Measurements from ENCODE around the gene DCX.

Gene DCX

GRCh38 chrX:111308039-111308438 is 104.0 kb downstream of the DCX start:
- no peak for DNase-seq (ENCODE audit: low spot score)

GRCh38 chrX:111302284-111302683 is 109.7 kb downstream of the DCX start:
- DNase-seq (ENCODE audit: low spot score): no peak

DNA sequence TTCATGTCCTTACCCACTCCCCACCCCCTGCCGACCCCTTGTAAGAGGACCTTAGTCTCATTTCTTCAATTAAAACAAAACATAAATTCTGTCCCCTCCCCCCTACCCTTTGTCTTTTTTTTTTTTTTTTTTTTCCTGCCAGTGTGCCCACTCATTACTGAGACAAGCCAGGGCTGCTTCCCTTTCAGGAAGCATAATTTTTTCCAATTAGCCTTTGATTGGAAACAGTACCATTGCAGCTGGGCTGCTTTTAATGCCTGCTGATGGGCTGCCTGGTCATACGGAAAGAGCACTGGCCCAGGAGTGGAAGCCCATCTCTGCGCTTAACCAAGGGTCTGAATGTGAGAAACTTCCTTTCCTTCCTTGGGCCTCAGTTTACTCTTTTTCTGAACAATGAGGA is 123.2 kb downstream of the DCX start:
- no peak for DNase-seq (ENCODE audit: low spot score)

DNA sequence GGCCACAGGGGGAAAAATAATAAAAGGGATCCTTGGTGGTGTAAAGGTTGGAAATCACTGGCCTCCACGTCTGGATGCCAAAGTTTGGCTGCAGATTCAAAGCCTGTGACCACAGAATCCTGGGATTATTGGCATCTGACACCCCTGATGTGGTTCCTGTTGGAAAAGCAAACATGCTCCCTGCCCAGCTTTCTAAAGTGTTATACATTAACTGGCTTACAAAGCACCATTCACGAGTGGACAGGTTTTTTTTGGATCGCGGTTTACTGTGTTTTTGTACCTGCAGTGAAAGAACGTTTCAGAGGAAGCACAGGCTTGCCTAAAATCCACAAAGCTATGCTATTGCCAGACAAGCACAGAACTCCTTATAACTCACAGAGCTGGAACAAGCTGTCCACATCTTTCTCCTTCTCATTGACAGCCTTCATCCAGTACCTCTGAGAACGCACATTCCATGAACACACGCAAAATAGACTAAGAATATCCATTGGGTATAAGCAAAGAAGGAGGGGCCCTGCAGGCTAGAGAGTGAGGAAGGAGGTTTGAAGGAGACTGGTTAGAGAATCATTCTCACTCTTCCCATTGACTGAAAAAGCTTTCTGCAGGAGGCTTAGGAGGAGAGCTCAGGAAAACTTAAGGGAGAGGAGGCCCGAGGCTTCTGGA is 127.2 kb downstream of the DCX start:
- no peak for DNase-seq (ENCODE audit: low spot score)

DNA sequence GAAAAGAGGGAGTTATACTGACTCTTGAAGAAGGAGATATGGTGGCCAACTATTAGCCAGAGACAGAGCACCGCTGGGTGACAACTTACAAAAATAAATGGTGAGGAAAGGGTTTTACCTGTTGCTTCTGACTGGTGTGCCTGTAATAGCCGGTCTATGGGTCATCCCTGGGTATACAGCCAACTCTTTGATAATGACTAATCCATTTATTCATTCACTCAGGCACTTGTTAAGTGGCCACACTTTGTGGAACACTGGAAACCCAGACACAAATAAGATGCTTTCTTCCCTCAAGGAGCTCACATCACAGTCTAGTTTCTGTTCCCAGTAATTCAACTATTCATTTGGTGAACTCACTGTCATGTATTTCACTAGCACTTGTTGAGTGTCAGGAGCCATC is 128.5 kb downstream of the DCX start:
- DNase-seq (ENCODE audit: low spot score): no peak

DNA sequence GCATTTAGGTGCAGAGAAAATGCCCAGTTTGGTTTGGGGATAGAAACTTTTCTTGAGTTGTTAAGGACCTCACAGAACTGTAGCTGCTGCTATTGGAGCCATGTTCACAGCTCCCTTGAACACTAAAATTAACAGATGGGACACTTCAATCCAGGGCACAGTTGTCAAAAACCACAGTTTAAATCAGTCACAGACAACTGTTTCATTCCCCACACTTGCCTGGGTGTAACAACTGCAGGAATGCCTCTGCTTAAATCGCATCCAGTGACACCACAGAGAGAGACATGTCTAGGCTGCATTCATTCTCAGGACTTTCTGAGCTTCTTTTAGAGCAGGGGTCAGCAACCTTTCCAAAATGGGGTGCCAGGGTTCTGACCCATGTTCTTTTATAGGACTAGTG is 129.0 kb downstream of the DCX start:
- DNase-seq (ENCODE audit: low spot score): no peak

DNA sequence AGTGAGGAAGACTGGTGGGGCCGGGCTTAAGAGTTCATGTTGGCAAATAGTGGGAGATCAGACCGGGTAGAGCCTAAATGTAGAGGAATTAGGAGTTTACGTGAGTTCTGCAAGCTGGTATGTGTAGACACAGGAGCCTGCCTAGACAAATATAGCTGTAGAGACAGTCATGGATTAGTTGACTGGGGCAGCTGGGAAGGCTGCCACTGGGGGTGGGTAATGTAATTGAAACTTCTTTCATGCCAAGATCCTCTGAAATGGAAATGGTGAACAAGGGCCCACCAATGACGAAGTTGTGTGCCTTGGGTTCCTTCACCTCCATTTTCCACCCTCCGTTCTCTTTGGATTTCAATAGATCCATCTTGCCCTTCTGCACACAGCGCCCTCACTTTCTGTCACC is 129.9 kb downstream of the DCX start:
- DNase-seq (ENCODE audit: low spot score): no peak

- no peak for DNase-seq (ENCODE audit: low spot score)
Observed at GRCh38 chrX:111270339-111270738, 141.7 kb downstream of the DCX start, which contains the start of gene CAPN6. CAPN6 (minus strand) TSS chrX:111270483; CDS start chrX:111263936, 6,547 bp downstream.

GRCh38 chrX:111268506-111268905 is 143.5 kb downstream of the DCX start:
- no peak for DNase-seq (ENCODE audit: low spot score)

GRCh38 chrX:111265486-111265885 is 146.5 kb downstream of the DCX start:
- no peak for DNase-seq (ENCODE audit: low spot score)

DNA sequence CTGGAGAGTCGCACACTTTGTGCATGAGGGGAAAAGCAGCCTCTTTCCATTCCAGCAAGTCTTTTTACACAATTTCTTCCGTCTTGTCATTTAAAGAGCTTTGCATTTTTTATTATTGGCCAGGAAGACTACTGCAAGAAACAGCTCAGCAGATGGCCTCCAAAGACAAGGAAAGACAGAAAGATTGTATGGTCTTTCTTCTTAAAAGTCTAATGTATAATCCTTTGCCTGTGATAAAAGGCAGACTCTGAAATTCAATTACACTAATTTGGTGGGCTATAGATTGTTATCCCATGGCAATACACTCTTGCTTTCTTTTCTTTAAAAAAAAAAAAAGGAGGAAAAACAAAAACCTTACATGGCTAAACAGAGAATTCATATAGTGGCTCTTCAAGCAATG is 147.6 kb downstream of the DCX start:
- DNase-seq (ENCODE audit: low spot score): no peak

GRCh38 chrX:111262086-111262485 is 149.9 kb downstream of the DCX start:
- no peak for DNase-seq (ENCODE audit: low spot score)

DNA sequence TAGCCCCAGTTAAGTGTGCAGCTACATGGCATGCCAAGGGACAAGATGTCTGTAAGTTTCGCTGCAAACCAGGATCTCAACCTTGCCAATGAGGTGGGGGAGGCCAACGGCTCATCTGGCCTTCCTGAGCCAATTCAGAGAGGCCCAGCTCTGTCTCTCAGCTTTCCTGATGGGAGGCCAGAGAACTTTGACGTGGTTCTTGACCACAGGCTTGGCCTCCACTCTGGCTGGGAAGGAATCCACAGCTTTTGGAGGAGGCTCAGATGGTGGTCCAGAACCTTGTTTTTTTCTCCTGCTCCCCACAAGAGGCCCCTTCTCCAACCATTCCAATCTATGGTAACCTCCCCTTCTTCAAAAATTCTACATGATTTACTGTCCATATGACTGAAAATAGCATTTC is 151.5 kb downstream of the DCX start:
- no peak for DNase-seq (ENCODE audit: low spot score)

DNA sequence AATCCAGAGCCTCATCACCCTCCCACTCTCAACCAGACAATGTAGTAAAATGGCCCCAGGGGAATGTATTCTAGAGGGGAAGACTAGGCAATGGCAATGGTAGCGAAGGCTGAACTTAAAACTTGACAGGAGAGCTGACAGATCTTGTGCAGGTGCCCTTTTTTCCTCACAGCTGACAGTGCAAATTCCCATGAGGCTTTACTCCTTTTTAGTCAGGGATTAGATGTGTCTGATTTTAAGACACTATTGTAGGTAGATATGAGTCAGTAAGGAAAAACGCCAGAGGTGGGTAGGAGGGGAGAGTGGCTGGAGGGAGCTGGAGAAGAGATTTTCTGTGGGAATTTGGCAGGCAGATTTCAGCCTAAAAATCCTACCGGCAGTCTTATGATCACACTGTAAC is 152.4 kb downstream of the DCX start:
- no peak for DNase-seq (ENCODE audit: low spot score)

- no peak for DNase-seq (ENCODE audit: low spot score)
Observed at GRCh38 chrX:111257733-111258132, 154.3 kb downstream of the DCX start.

- no peak for DNase-seq (ENCODE audit: low spot score)
Observed at GRCh38 chrX:111254896-111255693, 156.9 kb downstream of the DCX start.

DNA sequence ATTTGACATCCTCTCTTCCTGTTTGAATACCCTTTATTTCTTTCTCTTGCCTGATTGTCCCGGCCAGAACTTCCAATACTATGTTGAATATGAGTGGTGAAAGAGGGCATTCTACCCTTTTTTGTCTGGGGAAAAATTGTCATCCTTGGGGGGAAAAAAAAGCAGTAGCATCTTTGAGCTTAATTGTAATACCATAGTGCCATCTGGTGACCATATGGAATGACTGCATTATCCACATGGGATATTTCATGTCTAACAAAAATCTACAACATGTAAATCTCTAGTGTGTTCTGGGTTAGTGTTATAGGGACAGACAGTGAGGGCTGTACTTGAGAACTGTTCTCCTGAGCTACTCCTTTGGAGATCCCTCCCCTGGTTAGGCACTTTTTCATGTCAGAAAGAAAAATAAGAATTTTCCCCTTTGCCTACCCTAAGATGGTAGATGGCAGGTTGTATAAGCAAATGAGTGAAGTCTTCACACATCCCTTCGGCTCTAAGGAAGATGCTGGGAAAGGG is 167.7 kb downstream of the DCX start:
- DNase-seq (ENCODE audit: low spot score): peak; percentile 0

All from CD4-positive, alpha-beta T cell treated with Interleukin-15 for 4 hours (primary cell).